HL-60 (cell line): Measurements from ENCODE around the gene ANO7.

Experiments
- DNase-seq, 2 experiments: peaks; one replicate each; pipeline ENCODE4 v3.0.0-alpha.2; 2010 to 2020; ENCODE audit warnings: low read depth in 1 of 2, low spot score in 1 of 2
- H3K27ac ChIP-seq: fragments of 250-450 bp; sonication (Bioruptor Pico); replicated peaks from 2 replicates; pipeline ENCODE4 v1.5.1; 2020; ENCODE audit warnings: mild to moderate bottlenecking, moderate library complexity
- H3K27me3 ChIP-seq: fragments of 250-450 bp; sonication (Bioruptor Pico); 2 replicates; pipeline ENCODE4 v1.5.1; 2021; ENCODE audit warnings: mild to moderate bottlenecking, moderate library complexity; ENCODE audit not compliant: insufficient read depth, poor library complexity, severe bottlenecking
- H3K4me3 ChIP-seq: replicated peaks from 2 replicates; pipeline ENCODE4 v1.5.1; 2011; ENCODE audit warnings: mild to moderate bottlenecking, control low read depth, low read length; ENCODE audit not compliant: insufficient read depth
- GABPA ChIP-seq: IDR thresholded peaks from 2 replicates; pipeline ENCODE4 v1.6.1; 2012; ENCODE audit warnings: low read depth
- POLR2AphosphoS5 ChIP-seq: IDR thresholded peaks from 2 replicates; pipeline ENCODE4 v1.6.1; 2012; ENCODE audit warnings: low read depth
- SPI1 ChIP-seq: IDR thresholded peaks from 2 replicates; pipeline ENCODE4 v1.6.1; 2012; ENCODE audit warnings: low read depth, mild to moderate bottlenecking, borderline replicate concordance
- TF ChIP-seq, protein P1 (sequence below): IDR thresholded peaks from one replicate; pipeline ENCODE4 v1.5.1; 2011; ENCODE audit warnings: low read length, control low read depth, inconsistent platforms; ENCODE audit not compliant: insufficient read depth
- TF ChIP-seq, protein P2 (sequence below): IDR thresholded peaks from 2 replicates; pipeline ENCODE4 v1.6.1; 2012; ENCODE audit warnings: low read depth; ENCODE audit not compliant: insufficient replicate concordance

Gene ANO7

DNA sequence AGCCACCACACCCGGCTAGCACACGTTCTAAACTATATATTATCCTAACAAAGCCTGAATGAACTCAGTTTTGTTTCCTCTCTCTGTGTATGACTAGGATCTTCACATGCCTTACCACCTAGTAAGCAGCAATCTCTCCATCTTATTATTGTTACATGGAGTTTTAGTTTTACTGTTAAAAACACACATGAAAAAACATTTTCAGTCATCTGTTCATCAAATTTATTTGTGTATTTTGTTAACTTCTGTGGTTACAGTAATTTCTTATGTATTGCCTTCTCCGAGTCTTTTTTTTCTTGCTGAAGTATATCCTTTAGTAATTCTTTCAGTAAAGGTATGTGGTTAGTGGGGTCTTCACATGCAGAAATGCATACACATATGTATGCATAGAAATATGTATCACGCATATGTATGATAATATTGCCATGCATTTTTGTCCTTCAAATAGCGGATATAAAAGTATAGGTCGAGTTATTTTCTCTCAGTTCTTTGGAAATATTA is 31.4 kb downstream of the ANO7 start:
- no peak overlapping the region for H3K4me3 ChIP-seq
- no peak for DNase-seq
- no peak overlapping the region for H3K27ac ChIP-seq
- H3K27me3 ChIP-seq: no peaks in the 10 kb centered on the region
- TF ChIP-seq SPI1 (no peak), POLR2AphosphoS5 (no peak), GABPA (no peak)
- TF ChIP-seq, protein P1, sequence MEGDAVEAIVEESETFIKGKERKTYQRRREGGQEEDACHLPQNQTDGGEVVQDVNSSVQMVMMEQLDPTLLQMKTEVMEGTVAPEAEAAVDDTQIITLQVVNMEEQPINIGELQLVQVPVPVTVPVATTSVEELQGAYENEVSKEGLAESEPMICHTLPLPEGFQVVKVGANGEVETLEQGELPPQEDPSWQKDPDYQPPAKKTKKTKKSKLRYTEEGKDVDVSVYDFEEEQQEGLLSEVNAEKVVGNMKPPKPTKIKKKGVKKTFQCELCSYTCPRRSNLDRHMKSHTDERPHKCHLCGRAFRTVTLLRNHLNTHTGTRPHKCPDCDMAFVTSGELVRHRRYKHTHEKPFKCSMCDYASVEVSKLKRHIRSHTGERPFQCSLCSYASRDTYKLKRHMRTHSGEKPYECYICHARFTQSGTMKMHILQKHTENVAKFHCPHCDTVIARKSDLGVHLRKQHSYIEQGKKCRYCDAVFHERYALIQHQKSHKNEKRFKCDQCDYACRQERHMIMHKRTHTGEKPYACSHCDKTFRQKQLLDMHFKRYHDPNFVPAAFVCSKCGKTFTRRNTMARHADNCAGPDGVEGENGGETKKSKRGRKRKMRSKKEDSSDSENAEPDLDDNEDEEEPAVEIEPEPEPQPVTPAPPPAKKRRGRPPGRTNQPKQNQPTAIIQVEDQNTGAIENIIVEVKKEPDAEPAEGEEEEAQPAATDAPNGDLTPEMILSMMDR: no peak
- TF ChIP-seq, protein P2, sequence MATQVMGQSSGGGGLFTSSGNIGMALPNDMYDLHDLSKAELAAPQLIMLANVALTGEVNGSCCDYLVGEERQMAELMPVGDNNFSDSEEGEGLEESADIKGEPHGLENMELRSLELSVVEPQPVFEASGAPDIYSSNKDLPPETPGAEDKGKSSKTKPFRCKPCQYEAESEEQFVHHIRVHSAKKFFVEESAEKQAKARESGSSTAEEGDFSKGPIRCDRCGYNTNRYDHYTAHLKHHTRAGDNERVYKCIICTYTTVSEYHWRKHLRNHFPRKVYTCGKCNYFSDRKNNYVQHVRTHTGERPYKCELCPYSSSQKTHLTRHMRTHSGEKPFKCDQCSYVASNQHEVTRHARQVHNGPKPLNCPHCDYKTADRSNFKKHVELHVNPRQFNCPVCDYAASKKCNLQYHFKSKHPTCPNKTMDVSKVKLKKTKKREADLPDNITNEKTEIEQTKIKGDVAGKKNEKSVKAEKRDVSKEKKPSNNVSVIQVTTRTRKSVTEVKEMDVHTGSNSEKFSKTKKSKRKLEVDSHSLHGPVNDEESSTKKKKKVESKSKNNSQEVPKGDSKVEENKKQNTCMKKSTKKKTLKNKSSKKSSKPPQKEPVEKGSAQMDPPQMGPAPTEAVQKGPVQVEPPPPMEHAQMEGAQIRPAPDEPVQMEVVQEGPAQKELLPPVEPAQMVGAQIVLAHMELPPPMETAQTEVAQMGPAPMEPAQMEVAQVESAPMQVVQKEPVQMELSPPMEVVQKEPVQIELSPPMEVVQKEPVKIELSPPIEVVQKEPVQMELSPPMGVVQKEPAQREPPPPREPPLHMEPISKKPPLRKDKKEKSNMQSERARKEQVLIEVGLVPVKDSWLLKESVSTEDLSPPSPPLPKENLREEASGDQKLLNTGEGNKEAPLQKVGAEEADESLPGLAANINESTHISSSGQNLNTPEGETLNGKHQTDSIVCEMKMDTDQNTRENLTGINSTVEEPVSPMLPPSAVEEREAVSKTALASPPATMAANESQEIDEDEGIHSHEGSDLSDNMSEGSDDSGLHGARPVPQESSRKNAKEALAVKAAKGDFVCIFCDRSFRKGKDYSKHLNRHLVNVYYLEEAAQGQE: no peak

- TF ChIP-seq GABPA (no peak), POLR2AphosphoS5 (peak; percentile 80)
- H3K27ac ChIP-seq: no peak overlapping the region
- H3K27me3 ChIP-seq: no peaks in the 10 kb centered on the region
- no peak overlapping the region for H3K4me3 ChIP-seq
- DNase-seq: peak; percentile 40 to 55
Observed at GRCh38 chr2:241223211-241224017, 34.9 kb downstream of the ANO7 start.

DNA sequence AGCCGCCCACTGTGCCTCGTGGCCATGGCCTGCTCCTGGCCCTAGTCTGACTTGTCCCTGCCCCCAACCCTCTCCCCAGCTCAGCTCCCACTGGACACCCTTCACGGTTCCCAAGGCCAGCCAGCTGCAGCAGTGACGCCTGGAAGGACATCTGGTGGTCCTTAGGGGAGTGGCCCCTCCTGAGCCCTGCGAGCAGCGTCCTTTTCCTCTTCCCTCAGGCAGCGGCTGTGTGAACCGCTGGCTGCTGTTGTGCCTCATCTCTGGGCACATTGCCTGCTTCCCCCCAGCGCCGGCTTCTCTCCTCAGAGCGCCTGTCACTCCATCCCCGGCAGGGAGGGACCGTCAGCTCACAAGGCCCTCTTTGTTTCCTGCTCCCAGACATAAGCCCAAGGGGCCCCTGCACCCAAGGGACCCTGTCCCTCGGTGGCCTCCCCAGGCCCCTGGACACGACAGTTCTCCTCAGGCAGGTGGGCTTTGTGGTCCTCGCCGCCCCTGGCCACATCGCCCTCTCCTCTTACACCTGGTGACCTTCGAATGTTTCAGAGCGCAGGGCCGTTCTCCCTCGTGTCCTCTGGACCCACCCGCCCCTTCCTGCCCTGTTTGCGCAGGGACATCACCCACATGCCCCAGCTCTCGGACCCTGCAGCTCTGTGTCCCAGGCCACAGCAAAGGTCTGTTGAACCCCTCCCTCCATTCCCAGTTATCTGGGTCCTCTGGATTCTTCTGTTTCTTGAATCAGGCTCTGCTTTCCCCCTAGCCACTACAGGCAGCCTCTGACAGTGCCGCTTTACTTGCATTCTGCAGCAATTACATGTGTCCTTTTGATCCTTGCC is 35.8 kb downstream of the ANO7 start:
- no peaks in the 10 kb centered on the region for H3K27me3 ChIP-seq
- no peak overlapping the region for H3K4me3 ChIP-seq
- no peak for DNase-seq
- no peak overlapping the region for H3K27ac ChIP-seq
- TF ChIP-seq GABPA (no peak), POLR2AphosphoS5 (no peak)
- TF ChIP-seq, protein P2: no peak

DNA sequence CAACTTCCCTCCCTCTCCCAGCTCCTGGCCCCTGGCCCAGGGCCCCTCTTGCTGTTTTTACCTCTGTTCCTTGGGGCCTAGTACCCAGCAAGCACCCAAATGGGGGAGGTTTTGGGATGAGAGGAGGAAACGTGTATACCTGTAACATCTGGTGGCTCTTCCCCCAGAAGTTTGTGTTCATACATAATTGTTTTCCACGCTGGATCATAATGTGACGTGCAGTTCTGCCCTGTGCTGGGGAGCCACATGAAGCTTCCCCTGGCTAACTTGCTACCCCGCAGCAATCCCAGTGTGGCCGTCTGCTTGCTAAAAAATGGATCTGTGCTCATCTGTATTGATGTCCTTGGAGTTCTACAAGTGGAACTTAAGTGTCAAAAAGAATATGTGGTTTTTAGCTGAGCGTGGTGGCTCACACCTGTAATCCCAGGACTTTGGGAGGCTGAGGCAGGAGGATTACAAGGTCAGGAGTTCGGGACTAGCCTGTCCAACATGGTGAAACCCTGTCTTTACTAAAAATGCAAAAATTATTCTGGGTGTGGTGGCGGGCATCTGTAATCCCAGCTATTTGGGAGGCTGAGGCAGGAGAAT is 36.5 kb downstream of the ANO7 start:
- Histone ChIP-seq H3K27me3 (no peaks in the 10 kb centered on the region), H3K4me3 (no peak overlapping the region), H3K27ac (no peak overlapping the region)
- DNase-seq: no peak
- TF ChIP-seq, protein P2: no peak
- TF ChIP-seq, protein P1: no peak
- TF ChIP-seq SPI1 (no peak), GABPA (no peak), POLR2AphosphoS5 (no peak)
